ENCODE measurements around the gene SCAI.
"Not testable (repeated sequence)": the region's sequence is repeated elsewhere in the genome, so short reads cannot be mapped to it uniquely, and the experiment has no call there.

Gene SCAI

DNA sequence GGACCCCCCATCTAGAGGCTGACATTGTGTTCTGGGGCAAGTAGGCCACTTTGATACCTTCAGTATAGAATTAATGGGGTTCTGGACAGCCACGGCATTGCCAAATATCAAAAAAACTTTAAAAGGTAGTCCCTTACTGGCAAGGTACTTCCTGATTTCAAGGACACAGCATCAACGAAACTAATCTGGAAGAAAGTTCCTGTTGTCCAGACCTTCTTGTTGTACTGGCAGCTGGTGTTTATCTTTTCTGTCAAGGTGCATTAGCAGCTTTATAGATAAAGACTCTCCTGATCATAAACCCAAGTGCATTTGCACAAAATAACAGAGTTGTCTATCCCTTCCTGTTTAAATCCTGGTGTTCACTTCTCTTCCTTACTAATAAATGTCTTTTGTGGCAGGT, 178.7 kb downstream of the SCAI start:
- H3K9ac ChIP-seq (ENCODE audit: low read depth, low read length, poor library complexity, severe bottlenecking), result no peak overlapping the region
- no peaks in the 10 kb centered on the region for H3K79me2 ChIP-seq (ENCODE audit: insufficient read depth, low read length)
- H3K4me2 ChIP-seq (ENCODE audit: low read depth, low read length, poor library complexity, severe bottlenecking), result no peak overlapping the region
- H3K36me3 ChIP-seq (ENCODE audit: insufficient read depth, low read length), result peaks cover 20% of the 10 kb centered on the region; the same call in 1 of the 2 replicates
- no peak overlapping the region for H2AFZ ChIP-seq (ENCODE audit: low read length)
- no peak for TF ChIP-seq EZH2phosphoT487 (IDR thresholded peaks at IDR 0.05; ENCODE audit: borderline replicate concordance)
- TF ChIP-seq, protein P1, sequence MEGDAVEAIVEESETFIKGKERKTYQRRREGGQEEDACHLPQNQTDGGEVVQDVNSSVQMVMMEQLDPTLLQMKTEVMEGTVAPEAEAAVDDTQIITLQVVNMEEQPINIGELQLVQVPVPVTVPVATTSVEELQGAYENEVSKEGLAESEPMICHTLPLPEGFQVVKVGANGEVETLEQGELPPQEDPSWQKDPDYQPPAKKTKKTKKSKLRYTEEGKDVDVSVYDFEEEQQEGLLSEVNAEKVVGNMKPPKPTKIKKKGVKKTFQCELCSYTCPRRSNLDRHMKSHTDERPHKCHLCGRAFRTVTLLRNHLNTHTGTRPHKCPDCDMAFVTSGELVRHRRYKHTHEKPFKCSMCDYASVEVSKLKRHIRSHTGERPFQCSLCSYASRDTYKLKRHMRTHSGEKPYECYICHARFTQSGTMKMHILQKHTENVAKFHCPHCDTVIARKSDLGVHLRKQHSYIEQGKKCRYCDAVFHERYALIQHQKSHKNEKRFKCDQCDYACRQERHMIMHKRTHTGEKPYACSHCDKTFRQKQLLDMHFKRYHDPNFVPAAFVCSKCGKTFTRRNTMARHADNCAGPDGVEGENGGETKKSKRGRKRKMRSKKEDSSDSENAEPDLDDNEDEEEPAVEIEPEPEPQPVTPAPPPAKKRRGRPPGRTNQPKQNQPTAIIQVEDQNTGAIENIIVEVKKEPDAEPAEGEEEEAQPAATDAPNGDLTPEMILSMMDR (conservative IDR thresholded peaks at IDR 0.05; ENCODE audit: low read length), result no peak
- H3K9me2 ChIP-seq (replicated peaks; ENCODE audit: low read depth, low read length), result no peaks in the 10 kb centered on the region
- peaks cover 5% of the 10 kb centered on the region; the same call in 1 of the 2 replicates for H3F3A ChIP-seq (ENCODE audit: low read depth)
- peaks cover 12% of the 10 kb centered on the region for H3K4me1 ChIP-seq (ENCODE audit: insufficient read depth, low read length, poor library complexity, severe bottlenecking)
- H4K20me1 ChIP-seq (ENCODE audit: insufficient read depth, low read length, poor library complexity, severe bottlenecking), result no peaks in the 10 kb centered on the region
- no peak overlapping the region for H3K4me3 ChIP-seq (ENCODE audit: low read length, poor library complexity, severe bottlenecking)
- no peaks in the 10 kb centered on the region for H3K9me3 ChIP-seq (ENCODE audit: insufficient read depth, low read depth, low read length)
- no peaks in the 10 kb centered on the region for H3K27me3 ChIP-seq (ENCODE audit: insufficient read depth, low read length, poor library complexity, severe bottlenecking)

DNA sequence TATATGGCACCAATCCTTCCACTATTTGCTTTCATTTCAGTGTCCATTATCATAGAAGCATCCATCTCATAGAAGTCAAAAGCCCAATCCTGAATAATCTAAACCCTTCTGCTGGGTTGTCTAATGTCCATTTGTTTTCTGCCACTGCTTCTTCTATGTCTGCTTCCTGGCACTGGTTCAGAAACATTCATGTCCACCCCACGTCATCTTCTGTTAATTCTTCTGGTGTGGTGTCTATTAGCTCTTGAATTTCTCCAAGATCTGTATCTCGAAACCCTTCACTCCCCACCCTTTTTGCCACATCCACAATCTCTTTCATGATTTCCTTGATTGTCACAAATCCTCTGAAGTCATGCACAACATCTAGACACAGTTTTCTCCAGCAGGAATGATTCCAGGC, 179.3 kb downstream of the SCAI start:
- peaks cover 16% of the 10 kb centered on the region; the same call in 1 of the 2 replicates for H3K36me3 ChIP-seq (ENCODE audit: insufficient read depth, low read length)
- H3K9me2 ChIP-seq (replicated peaks; ENCODE audit: low read depth, low read length), result no peaks in the 10 kb centered on the region
- H2AFZ ChIP-seq (ENCODE audit: low read length), result no peak overlapping the region
- no peak overlapping the region for H3K4me3 ChIP-seq (ENCODE audit: low read length, poor library complexity, severe bottlenecking)
- peaks cover 5% of the 10 kb centered on the region; the same call in 1 of the 2 replicates for H3F3A ChIP-seq (ENCODE audit: low read depth)
- H3K4me2 ChIP-seq (ENCODE audit: low read depth, low read length, poor library complexity, severe bottlenecking), result no peak overlapping the region
- H3K4me1 ChIP-seq (ENCODE audit: insufficient read depth, low read length, poor library complexity, severe bottlenecking), result peaks cover 12% of the 10 kb centered on the region
- H3K79me2 ChIP-seq (ENCODE audit: insufficient read depth, low read length), result no peaks in the 10 kb centered on the region
- H3K9me3 ChIP-seq (ENCODE audit: insufficient read depth, low read depth, low read length), result no peaks in the 10 kb centered on the region
- no peaks in the 10 kb centered on the region for H4K20me1 ChIP-seq (ENCODE audit: insufficient read depth, low read length, poor library complexity, severe bottlenecking)
- H3K9ac ChIP-seq (ENCODE audit: low read depth, low read length, poor library complexity, severe bottlenecking), result no peak overlapping the region
- no peaks in the 10 kb centered on the region for H3K27me3 ChIP-seq (ENCODE audit: insufficient read depth, low read length, poor library complexity, severe bottlenecking)
- TF ChIP-seq, protein P1 (conservative IDR thresholded peaks at IDR 0.05; ENCODE audit: low read length), result no peak
- no peak for TF ChIP-seq EZH2phosphoT487 (IDR thresholded peaks at IDR 0.05; ENCODE audit: borderline replicate concordance)

DNA sequence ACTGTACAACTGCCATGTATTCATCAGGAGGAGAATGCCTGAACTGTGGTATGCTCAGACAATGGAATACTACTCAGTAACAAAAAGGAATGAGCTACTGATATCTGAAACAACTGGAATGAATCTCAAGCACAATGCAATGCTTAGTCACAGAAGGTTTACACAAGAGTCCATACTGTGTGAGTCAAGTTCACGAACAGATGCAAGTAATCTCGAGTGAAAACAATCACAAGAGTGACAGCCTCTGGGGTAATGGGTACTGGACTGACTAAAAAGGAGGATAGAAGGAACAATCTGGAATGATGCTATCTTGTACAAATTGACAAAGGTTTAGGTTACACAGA, 182.9 kb downstream of the SCAI start:
- TF ChIP-seq, protein P1 (conservative IDR thresholded peaks at IDR 0.05; ENCODE audit: low read length), result no peak
- TF ChIP-seq EZH2phosphoT487 (IDR thresholded peaks at IDR 0.05; ENCODE audit: borderline replicate concordance), result no peak
- H3K79me2 ChIP-seq (ENCODE audit: insufficient read depth, low read length), result no peaks in the 10 kb centered on the region

DNA sequence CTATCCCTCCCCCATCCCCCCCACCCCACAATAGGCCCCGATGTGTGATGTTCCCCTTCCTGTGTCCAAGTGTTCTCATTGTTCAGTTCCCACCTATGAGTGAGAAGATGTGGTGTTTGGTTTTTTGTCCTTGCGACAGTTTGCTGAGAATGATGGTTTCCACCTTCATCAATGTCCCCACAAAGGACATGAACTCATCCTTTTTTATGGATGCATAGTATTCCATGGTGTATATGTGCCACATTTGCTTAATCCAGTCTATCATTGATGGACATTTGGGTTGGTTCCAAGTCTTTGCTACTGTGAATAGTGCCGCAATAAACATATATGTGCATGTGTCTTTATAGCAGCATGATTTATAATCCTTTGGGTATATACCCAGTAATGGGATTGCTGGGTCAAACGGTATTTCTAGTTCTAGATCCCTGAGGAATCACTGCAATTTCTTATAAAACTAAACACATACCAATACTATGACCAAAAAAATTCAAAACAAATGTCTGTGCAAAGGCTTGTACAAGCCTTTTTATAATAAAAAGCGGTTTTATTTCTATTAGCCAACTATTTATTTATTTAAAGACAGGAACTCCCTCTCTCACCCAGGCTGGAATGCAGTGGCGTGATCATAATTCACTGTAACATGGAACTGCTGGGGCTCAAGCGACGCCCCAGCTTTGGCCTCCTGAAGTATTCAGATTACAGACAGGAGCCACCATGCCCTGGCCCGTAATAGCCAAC, 183.5 kb downstream of the SCAI start:
- not testable (repeated sequence) for H2AFZ ChIP-seq (ENCODE audit: low read length)

More for the DNA sequence above, 182.9 kb downstream of the SCAI start:
- H3K9ac ChIP-seq (ENCODE audit: low read depth, low read length, poor library complexity, severe bottlenecking), result no peak overlapping the region
- no peaks in the 10 kb centered on the region for H4K20me1 ChIP-seq (ENCODE audit: insufficient read depth, low read length, poor library complexity, severe bottlenecking)
- no peak overlapping the region for H3K4me3 ChIP-seq (ENCODE audit: low read length, poor library complexity, severe bottlenecking)
- no peaks in the 10 kb centered on the region for H3K9me2 ChIP-seq (replicated peaks; ENCODE audit: low read depth, low read length)
- no peak overlapping the region for H2AFZ ChIP-seq (ENCODE audit: low read length)
- H3K4me2 ChIP-seq (ENCODE audit: low read depth, low read length, poor library complexity, severe bottlenecking), result no peak overlapping the region
- no peaks in the 10 kb centered on the region for H3K9me3 ChIP-seq (ENCODE audit: insufficient read depth, low read depth, low read length)
- H3K27me3 ChIP-seq (ENCODE audit: insufficient read depth, low read length, poor library complexity, severe bottlenecking), result no peaks in the 10 kb centered on the region
- H3K36me3 ChIP-seq (ENCODE audit: insufficient read depth, low read length), result peaks cover 5% of the 10 kb centered on the region; the same call in 1 of the 2 replicates
- 0 out of 2 replicates have a peak, but pooled peaks cover under 1% of the 10 kb centered on the region for H3F3A ChIP-seq (ENCODE audit: low read depth)
- peaks cover 6% of the 10 kb centered on the region for H3K4me1 ChIP-seq (ENCODE audit: insufficient read depth, low read length, poor library complexity, severe bottlenecking)

More for the DNA sequence above, 183.5 kb downstream of the SCAI start:
- not testable (repeated sequence) for H3K9ac ChIP-seq (ENCODE audit: low read depth, low read length, poor library complexity, severe bottlenecking); H3K4me3 ChIP-seq (ENCODE audit: low read length, poor library complexity, severe bottlenecking); H3K79me2 ChIP-seq (ENCODE audit: insufficient read depth, low read length); H3K4me1 ChIP-seq (ENCODE audit: insufficient read depth, low read length, poor library complexity, severe bottlenecking); H3K27me3 ChIP-seq (ENCODE audit: insufficient read depth, low read length, poor library complexity, severe bottlenecking); H4K20me1 ChIP-seq (ENCODE audit: insufficient read depth, low read length, poor library complexity, severe bottlenecking); H3K36me3 ChIP-seq (ENCODE audit: insufficient read depth, low read length); H3F3A ChIP-seq (ENCODE audit: low read depth); H3K4me2 ChIP-seq (ENCODE audit: low read depth, low read length, poor library complexity, severe bottlenecking); H3K9me2 ChIP-seq (replicated peaks; ENCODE audit: low read depth, low read length); H3K9me3 ChIP-seq (ENCODE audit: insufficient read depth, low read depth, low read length)

Measured in Loucy (cell line).